ENCODE results near the gene PRRC2A.

DNA sequence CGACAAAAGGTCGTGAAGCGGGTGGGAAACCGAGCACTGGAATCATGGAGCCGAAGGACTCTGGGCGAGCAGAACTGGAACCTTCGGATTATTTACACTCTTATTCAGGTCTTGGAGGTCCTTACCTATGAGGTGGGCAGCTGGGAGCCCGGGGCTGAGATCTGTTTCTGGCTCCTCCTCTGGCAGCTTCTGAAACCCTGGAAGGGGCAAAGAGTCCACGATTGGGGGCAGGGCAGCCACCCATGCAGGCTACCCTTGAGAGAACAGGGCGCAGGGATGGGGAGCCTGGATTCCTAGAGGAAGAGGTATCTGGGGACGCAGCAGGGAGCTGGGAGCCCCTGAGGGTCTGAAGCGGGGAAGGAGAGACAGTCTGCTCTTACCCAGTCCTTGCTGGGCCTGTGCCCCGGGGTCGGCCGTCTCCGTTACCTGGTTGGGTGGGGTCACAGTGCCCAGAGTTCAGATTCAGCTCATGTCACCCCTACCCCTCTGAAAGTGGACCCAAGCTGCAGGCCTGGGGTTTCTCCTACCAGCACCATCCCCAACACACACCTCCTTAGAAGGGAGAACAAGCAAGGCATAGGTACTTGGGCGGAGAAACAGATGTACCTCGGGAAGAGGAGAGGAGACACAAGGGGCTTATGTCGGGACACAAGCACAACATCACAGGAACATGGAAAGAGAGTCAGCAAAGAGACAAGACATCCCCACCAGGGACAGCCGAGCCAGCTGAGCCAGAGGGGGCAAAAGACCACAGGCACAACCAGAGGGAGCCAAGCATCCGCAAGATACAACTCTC, 38.9 kb upstream of the PRRC2A start:
- TF ChIP-seq, protein P1, sequence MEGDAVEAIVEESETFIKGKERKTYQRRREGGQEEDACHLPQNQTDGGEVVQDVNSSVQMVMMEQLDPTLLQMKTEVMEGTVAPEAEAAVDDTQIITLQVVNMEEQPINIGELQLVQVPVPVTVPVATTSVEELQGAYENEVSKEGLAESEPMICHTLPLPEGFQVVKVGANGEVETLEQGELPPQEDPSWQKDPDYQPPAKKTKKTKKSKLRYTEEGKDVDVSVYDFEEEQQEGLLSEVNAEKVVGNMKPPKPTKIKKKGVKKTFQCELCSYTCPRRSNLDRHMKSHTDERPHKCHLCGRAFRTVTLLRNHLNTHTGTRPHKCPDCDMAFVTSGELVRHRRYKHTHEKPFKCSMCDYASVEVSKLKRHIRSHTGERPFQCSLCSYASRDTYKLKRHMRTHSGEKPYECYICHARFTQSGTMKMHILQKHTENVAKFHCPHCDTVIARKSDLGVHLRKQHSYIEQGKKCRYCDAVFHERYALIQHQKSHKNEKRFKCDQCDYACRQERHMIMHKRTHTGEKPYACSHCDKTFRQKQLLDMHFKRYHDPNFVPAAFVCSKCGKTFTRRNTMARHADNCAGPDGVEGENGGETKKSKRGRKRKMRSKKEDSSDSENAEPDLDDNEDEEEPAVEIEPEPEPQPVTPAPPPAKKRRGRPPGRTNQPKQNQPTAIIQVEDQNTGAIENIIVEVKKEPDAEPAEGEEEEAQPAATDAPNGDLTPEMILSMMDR (IDR thresholded peaks at IDR 0.05): no peak
- TF ChIP-seq POLR2A (IDR thresholded peaks at IDR 0.05) (no peak), POLR2AphosphoS5 (IDR thresholded peaks at IDR 0.05) (no peak), EP300 (IDR thresholded peaks at IDR 0.05) (no peak)

All from sigmoid colon (tissue), 4 donors.